ENCODE data around the gene ST7L. TPM values are rescaled to one million over a fixed set of nuclear protein-coding genes. Genes with fewer than 3 reads are reported as not detected.

Gene ST7L
- total and polyA plus RNA-seq, 9 of the 15 experiments (the other 6 are each of a cell fraction or from before 2014, with no cell fraction given): 9.0 to 32.5 (median 26.6) TPM

DNA sequence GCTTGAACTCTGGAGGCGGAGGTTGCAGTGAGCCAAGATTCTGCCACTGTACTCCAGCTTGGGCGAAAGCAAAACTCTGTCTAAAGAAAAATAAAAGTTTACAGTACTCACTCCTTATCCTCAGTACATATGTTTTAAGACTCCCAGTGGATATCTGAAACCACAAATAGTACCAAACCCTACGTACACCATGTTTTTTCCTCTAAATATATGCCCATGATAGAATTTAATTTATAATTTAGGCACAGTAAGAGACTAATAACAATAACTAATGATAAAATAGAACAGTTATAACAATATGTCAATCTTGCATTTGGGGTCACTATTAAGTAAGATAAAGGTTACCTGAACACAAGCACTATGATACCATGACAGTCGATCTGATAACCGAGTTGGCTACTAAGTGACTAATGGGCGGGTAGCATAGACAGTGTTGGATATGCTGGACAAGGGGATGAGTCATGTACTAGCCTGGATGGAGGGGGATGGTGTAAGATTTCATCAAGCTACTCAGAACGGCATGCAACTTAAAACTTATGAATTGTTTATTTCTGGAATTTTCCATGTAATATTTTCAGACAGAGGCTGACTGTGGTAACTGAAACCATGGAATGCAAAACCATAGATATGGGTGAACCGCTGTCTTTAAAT is 43.7 kb downstream of the ST7L start (continued):
- TF ChIP-seq BACH1 (tag; IDR thresholded peaks at IDR 0.05) (no peak), BDP1 (IDR thresholded peaks at IDR 0.05; ENCODE audit: insufficient read depth, insufficient read length) (no peak), RUNX1 (IDR thresholded peaks at IDR 0.05; ENCODE audit: low read depth) (no peak), MTA1 (IDR thresholded peaks at IDR 0.05; ENCODE audit: borderline replicate concordance) (peak; percentile 82), CBFA2T2 (conservative IDR thresholded peaks at IDR 0.05) (no peak), ZNF75A (CRISPR knock-in tag; IDR thresholded peaks at IDR 0.05) (no peak), CHD2 (IDR thresholded peaks at IDR 0.05; ENCODE audit: low read depth, low read length) (no peak), ESRRA (IDR thresholded peaks at IDR 0.05; ENCODE audit: borderline replicate concordance, low read depth) (no peak), SUPT5H (IDR thresholded peaks at IDR 0.05) (no peak), BRD4 (IDR thresholded peaks at IDR 0.05) (no peak)
- TF ChIP-seq, protein P1, sequence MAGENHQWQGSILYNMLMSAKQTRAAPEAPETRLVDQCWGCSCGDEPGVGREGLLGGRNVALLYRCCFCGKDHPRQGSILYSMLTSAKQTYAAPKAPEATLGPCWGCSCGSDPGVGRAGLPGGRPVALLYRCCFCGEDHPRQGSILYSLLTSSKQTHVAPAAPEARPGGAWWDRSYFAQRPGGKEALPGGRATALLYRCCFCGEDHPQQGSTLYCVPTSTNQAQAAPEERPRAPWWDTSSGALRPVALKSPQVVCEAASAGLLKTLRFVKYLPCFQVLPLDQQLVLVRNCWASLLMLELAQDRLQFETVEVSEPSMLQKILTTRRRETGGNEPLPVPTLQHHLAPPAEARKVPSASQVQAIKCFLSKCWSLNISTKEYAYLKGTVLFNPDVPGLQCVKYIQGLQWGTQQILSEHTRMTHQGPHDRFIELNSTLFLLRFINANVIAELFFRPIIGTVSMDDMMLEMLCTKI (IDR thresholded peaks at IDR 0.05; ENCODE audit: partially characterized antibody): no peak
- TF ChIP-seq, protein P2, sequence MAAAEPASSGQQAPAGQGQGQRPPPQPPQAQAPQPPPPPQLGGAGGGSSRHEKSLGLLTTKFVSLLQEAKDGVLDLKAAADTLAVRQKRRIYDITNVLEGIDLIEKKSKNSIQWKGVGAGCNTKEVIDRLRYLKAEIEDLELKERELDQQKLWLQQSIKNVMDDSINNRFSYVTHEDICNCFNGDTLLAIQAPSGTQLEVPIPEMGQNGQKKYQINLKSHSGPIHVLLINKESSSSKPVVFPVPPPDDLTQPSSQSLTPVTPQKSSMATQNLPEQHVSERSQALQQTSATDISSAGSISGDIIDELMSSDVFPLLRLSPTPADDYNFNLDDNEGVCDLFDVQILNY (CRISPR knock-in tag; IDR thresholded peaks at IDR 0.05): no peak
- TF ChIP-seq, protein P3, sequence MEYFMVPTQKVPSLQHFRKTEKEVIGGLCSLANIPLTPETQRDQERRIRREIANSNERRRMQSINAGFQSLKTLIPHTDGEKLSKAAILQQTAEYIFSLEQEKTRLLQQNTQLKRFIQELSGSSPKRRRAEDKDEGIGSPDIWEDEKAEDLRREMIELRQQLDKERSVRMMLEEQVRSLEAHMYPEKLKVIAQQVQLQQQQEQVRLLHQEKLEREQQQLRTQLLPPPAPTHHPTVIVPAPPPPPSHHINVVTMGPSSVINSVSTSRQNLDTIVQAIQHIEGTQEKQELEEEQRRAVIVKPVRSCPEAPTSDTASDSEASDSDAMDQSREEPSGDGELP (CRISPR knock-in tag; IDR thresholded peaks at IDR 0.05; ENCODE audit: borderline replicate concordance): no peak
- TF ChIP-seq, protein P4, sequence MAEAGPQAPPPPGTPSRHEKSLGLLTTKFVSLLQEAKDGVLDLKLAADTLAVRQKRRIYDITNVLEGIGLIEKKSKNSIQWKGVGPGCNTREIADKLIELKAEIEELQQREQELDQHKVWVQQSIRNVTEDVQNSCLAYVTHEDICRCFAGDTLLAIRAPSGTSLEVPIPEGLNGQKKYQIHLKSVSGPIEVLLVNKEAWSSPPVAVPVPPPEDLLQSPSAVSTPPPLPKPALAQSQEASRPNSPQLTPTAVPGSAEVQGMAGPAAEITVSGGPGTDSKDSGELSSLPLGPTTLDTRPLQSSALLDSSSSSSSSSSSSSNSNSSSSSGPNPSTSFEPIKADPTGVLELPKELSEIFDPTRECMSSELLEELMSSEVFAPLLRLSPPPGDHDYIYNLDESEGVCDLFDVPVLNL (CRISPR knock-in tag; IDR thresholded peaks at IDR 0.05; ENCODE audit: low read depth): no peak
- TF ChIP-seq, protein P5, sequence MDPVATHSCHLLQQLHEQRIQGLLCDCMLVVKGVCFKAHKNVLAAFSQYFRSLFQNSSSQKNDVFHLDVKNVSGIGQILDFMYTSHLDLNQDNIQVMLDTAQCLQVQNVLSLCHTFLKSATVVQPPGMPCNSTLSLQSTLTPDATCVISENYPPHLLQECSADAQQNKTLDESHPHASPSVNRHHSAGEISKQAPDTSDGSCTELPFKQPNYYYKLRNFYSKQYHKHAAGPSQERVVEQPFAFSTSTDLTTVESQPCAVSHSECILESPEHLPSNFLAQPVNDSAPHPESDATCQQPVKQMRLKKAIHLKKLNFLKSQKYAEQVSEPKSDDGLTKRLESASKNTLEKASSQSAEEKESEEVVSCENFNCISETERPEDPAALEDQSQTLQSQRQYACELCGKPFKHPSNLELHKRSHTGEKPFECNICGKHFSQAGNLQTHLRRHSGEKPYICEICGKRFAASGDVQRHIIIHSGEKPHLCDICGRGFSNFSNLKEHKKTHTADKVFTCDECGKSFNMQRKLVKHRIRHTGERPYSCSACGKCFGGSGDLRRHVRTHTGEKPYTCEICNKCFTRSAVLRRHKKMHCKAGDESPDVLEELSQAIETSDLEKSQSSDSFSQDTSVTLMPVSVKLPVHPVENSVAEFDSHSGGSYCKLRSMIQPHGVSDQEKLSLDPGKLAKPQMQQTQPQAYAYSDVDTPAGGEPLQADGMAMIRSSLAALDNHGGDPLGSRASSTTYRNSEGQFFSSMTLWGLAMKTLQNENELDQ (CRISPR knock-in tag; IDR thresholded peaks at IDR 0.05; ENCODE audit: borderline replicate concordance): no peak
- TF ChIP-seq, protein P6, sequence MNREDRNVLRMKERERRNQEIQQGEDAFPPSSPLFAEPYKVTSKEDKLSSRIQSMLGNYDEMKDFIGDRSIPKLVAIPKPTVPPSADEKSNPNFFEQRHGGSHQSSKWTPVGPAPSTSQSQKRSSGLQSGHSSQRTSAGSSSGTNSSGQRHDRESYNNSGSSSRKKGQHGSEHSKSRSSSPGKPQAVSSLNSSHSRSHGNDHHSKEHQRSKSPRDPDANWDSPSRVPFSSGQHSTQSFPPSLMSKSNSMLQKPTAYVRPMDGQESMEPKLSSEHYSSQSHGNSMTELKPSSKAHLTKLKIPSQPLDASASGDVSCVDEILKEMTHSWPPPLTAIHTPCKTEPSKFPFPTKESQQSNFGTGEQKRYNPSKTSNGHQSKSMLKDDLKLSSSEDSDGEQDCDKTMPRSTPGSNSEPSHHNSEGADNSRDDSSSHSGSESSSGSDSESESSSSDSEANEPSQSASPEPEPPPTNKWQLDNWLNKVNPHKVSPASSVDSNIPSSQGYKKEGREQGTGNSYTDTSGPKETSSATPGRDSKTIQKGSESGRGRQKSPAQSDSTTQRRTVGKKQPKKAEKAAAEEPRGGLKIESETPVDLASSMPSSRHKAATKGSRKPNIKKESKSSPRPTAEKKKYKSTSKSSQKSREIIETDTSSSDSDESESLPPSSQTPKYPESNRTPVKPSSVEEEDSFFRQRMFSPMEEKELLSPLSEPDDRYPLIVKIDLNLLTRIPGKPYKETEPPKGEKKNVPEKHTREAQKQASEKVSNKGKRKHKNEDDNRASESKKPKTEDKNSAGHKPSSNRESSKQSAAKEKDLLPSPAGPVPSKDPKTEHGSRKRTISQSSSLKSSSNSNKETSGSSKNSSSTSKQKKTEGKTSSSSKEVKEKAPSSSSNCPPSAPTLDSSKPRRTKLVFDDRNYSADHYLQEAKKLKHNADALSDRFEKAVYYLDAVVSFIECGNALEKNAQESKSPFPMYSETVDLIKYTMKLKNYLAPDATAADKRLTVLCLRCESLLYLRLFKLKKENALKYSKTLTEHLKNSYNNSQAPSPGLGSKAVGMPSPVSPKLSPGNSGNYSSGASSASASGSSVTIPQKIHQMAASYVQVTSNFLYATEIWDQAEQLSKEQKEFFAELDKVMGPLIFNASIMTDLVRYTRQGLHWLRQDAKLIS (CRISPR knock-in tag; IDR thresholded peaks at IDR 0.05): no peak

All from K562 (cell line).